Right lobe of liver (tissue), 6 donors: ENCODE data around the gene SPEF1. TPM values are rescaled to one million over a fixed set of nuclear protein-coding genes. Genes with fewer than 3 reads are reported as not detected.
A peak's percentile ranks its signal among the peaks of the same experiment; 100 is the strongest.

Experiments
- ATAC-seq, 4 donors: fragments of 200-7000 bp; cut with Tn5 transposase; one replicate each; pipeline ENCODE4 v1.9.1; 2020; ENCODE audit warnings: mild to moderate bottlenecking in 4 of 4, moderate library complexity in 4 of 4
- DNase-seq, 3 donors: peaks; one replicate each; pipeline ENCODE4 v3.0.0-alpha.2; 2020
- H3K27ac ChIP-seq, 3 donors: fragments of 200-600 bp; one replicate each; pipeline ENCODE4 v1.8.0; 2022
- H3K27me3 ChIP-seq, 2 donors: fragments of 200-600 bp; one replicate each; pipeline ENCODE4 v1.8.0; 2022
- H3K36me3 ChIP-seq, 4 donors: fragments of 200-600 bp; sonication (generic) in 1 of 4; one replicate each; pipeline versions ENCODE4 v1.5.1 to v1.8.0; 2017 to 2022; ENCODE audit warnings: control low read depth in 1 of 4
- H3K4me1 ChIP-seq, 4 donors: fragments of 200-600 bp; sonication (generic) in 1 of 4; one replicate each; pipeline versions ENCODE4 v1.5.1 to v1.8.0; 2017 to 2022; ENCODE audit warnings: control low read depth in 1 of 4
- H3K4me3 ChIP-seq, 3 donors: fragments of 200-600 bp; one replicate each; pipeline ENCODE4 v1.8.0; 2022
- H3K9me3 ChIP-seq, 4 donors: fragments of 200-600 bp; sonication (generic) in 1 of 4; one replicate each; pipeline versions ENCODE4 v1.5.1 to v1.8.0; 2017 to 2022; ENCODE audit warnings: control low read depth in 1 of 4
- POLR2A ChIP-seq: fragments of 450-650 bp; IDR thresholded peaks from one replicate; pipeline ENCODE4 v1.6.1; 2017; ENCODE audit warnings: antibody characterized with exemption, mild to moderate bottlenecking
- WGBS: methylation state at CpG from one replicate; pipeline ENCODE4 v1.1.6; 2018; ENCODE audit warnings: low coverage, low lambda C conversion rate; ENCODE audit not compliant: insufficient coverage; ENCODE audit errors: missing lambda C conversion rate; 5-methylcytosine and 5-hydroxymethylcytosine counted together
- intact Hi-C, 2 donors: fragments of 100-400 bp; cut with DNase I; formaldehyde crosslinking; loops; one replicate each; pipeline versions ENCODE4 v1.11.2 to v1.14.1; 2022
- total RNA-seq, 6 experiments: library from RNA; depleted of rRNA in 2 of 6; stranded (reverse); fragments of >200 nt in 2 of 6; fragmentation: NEBNext Ultra II Directional in 3 of 6; extraction: Animal tissue kit (Norgen Biotek cat#: 25700) in 3 of 6; gene quantifications; one replicate each; pipeline versions ENCODE4 v1.1.0 to v1.2.4, GENCODE V29; 2016 to 2023
- TF ChIP-seq, protein P1 (sequence below), 4 donors: fragments of 200-600 bp in 3 of 4; fragments of 450-650 bp in 1 of 4; IDR thresholded peaks; one replicate each; pipeline versions ENCODE4 v1.5.1 to v1.8.0; 2016 to 2022; ENCODE audit warnings: antibody characterized with exemption in 4 of 4, mild to moderate bottlenecking in 2 of 4
- donor health status: DM: no; HTN: yes; CAD: no.
- donor health status: DM: no; HTN: no; CAD: no.
- donor health status: DM: no; HTN: no; CAD: no.
- donor health status: DM: no; HTN: yes; CAD: no.
- donor health status: DM: no; HTN: yes; CAD: no.

The SPEF1 gene
- total RNA-seq, 6 experiments from 2014 or later: not detected

DNA sequence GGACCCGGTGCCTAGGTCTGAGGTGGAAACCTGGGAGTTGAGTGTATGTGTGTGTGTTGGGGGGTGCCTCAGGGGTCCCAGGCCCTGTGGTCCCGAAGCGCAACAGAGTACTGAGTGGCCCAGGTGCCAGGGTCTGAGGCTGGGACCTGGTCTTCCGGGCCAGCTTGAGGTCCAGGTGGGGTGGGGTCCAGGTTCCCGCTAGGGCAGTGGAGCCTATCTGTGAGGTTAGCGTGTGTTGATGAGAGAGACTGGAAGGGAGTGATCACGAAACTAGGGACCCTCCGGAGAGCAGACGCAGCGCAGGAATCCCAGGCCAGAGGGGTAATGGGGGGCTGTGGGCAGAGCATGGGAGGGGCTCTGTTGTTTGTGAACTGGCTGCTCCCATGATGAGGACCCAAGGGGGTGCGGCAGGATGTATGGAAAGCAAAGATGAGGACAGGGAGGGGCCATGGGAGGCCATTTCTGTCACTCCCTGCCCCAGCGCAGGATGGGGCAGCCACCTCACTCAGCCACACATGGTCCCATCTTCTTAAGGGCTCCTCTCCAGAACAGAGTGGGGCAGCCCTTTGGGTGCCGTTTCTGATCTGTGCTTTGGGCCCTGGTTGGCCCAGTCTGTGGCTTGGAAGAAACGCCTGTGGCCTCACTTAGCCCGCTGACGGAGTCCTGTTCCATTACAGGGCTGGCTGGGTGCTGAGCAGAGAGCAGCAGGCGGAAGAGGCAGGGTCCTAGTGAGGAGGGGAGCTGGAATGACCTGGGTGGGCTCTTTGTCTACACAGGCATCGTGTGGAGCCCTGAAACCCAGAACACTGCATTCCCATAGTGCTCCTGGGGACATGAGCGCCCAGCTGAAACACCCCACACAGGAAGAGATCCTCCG is 47.9 kb downstream of the SPEF1 start:
- no peak overlapping the region for H3K27ac ChIP-seq
- ATAC-seq: no peak
- no peak for TF ChIP-seq POLR2A
- TF ChIP-seq, protein P1, sequence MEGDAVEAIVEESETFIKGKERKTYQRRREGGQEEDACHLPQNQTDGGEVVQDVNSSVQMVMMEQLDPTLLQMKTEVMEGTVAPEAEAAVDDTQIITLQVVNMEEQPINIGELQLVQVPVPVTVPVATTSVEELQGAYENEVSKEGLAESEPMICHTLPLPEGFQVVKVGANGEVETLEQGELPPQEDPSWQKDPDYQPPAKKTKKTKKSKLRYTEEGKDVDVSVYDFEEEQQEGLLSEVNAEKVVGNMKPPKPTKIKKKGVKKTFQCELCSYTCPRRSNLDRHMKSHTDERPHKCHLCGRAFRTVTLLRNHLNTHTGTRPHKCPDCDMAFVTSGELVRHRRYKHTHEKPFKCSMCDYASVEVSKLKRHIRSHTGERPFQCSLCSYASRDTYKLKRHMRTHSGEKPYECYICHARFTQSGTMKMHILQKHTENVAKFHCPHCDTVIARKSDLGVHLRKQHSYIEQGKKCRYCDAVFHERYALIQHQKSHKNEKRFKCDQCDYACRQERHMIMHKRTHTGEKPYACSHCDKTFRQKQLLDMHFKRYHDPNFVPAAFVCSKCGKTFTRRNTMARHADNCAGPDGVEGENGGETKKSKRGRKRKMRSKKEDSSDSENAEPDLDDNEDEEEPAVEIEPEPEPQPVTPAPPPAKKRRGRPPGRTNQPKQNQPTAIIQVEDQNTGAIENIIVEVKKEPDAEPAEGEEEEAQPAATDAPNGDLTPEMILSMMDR (IDR thresholded peaks at IDR 0.05): no peak

DNA sequence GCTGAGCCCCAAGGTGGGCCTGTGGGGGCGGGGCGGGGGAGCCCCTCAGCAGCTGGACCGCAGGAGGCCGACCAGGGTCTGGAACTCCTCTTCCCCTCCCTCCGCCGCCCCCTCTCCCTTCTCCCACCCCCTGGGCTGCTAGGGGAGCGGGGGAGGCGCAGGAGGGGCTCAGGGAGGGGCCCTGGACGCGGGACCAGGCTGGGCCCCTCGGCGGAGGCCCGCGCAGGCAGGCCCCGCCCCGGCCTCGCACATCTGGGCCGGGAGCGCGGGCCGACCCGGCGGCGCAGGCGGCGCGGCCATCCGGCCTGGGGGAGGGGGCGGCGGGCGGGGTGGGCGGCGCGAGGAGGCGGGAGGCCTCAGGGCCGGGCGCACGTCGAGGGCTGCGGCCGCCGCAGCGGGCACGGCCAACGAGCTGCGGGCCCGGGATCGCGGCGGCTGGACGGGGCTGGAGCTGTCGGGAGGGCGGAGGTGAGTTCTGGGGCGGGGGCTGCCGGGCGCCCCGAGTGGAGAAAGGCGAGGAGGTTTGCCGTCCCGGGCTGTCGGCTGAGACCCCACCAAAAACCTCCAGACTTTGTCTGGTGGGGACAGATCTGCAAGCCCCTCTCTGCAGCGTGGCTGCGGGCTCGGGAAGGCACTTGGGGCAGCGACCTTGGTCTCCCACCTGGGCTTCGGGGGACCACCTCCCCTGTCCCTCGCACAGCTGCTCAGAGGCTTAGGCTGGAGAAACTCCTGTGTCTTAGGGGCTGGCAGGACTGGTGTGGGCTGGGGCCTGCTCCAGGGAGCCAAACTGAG is 48.7 kb downstream of the SPEF1 start, which contains the start of gene HSPA12B:
Gene HSPA12B, plus strand, starts transcription at position 359 of the 792 bp plus-strand sequence. CDS start 5,990 bp downstream, outside the sequence.
- Histone ChIP-seq H3K4me1 (peaks cover 0 to 15% (median 0%) of the 10 kb centered on the region in 4 donors), H3K27ac (no peak within 1 kb of the TSS), H3K27me3 (no peaks in the 10 kb centered on the region), H3K4me3 (peak within 1 kb of the TSS in 1 of 3 donors; percentile 26), H3K36me3 (no peaks in the 10 kb centered on the region), H3K9me3 (no peaks in the 10 kb centered on the region)
- intact Hi-C loops: no loop called here
- ATAC-seq (no peak), DNase-seq (no peak)
- 0% methylated on average over 9 of the region's 67 CpGs for WGBS
- TF ChIP-seq, protein P1 (IDR thresholded peaks at IDR 0.05): no peak
- TF ChIP-seq POLR2A: no peak

More for the DNA sequence above, 47.9 kb downstream of the SPEF1 start:
- H3K36me3 ChIP-seq: no peaks in the 10 kb centered on the region
- H3K4me1 ChIP-seq: peaks cover 0 to 22% (median under 1%) of the 10 kb centered on the region in 4 donors
- H3K4me3 ChIP-seq: peak overlapping the region in 1 of 3 donors; percentile 26
- intact Hi-C loops: no loop called here
- no peaks in the 10 kb centered on the region for H3K9me3 ChIP-seq
- no peaks in the 10 kb centered on the region for H3K27me3 ChIP-seq
- no peak for DNase-seq
- 82% methylated on average over 8 of the region's 20 CpGs for WGBS

DNA sequence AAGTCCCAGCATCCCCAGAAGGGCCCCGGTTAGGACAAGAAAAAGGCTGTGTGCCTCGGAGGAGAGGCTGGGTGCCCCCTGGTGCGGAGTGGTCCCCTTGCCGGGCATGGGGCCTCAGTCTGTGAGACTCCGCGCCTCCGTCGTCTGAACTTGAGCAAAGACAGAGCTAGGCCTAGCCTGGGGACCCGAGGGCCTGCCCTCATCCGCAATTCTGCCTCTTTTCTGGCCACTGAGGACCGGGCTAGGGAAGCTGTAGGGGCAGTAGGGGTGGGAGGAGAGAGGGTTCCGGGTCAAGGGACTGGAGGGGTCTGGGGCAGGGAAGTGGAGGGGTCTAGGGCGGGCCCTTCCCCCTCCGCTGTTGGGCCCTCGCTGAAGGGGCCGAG is 49.3 kb downstream of the SPEF1 start:
- DNase-seq (no peak), ATAC-seq (no peak)
- H3K27ac ChIP-seq: no peak overlapping the region
- peaks cover 0 to 9% (median 0%) of the 10 kb centered on the region in 4 donors for H3K4me1 ChIP-seq
- no CpG with 5 or more reads among the region's 16 CpGs for WGBS
- no peaks in the 10 kb centered on the region for H3K36me3 ChIP-seq
- no peak overlapping the region for H3K4me3 ChIP-seq
- H3K27me3 ChIP-seq: no peaks in the 10 kb centered on the region
- H3K9me3 ChIP-seq: no peaks in the 10 kb centered on the region
- intact Hi-C loops: no loop called here
- TF ChIP-seq, protein P1 (IDR thresholded peaks at IDR 0.05): no peak
- TF ChIP-seq POLR2A: no peak

DNA sequence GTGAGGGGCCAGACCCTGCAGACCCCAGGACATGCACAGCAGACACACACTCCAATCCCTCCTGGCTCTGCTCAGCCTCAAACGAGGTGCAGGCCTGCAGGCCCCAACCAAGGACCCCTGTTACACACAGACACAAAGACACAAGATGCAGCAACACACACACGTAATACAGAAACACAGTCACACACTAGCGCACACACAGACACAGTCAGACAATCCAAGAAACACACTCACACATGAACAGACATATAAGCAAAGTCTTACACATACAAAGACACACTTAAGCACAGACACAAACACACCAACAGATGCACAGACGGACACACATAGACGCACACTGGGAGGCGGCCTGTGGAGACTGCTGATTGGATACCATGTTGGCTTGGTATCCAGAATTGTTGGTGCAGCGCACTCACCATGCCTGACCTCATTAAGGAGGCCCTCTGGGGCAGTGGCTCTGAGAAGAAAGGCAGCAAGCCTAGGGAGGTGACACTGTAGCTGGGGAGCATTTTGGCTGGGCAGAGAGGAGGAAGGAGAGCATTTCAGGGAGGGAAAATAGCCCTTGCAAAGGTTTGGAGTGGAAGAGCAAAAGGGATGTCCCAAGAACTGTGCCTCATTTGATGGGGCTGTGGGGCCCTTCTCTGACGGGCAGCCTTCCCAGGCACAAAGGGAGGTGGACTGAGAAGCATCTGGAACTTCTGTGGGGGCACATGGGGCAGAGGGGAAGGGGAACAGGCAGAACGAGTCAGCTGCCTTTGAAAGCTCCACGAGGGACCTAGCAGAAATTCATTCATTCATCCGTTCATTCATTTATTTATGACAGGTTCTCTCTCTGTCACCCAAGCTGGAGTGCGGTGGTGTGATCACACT is 50.2 kb downstream of the SPEF1 start:
- 81% methylated on average over 11 of the region's 12 CpGs for WGBS
- Histone ChIP-seq H3K27ac (no peak overlapping the region), H3K9me3 (no peaks in the 10 kb centered on the region), H3K27me3 (no peaks in the 10 kb centered on the region), H3K36me3 (no peaks in the 10 kb centered on the region), H3K4me3 (no peak overlapping the region), H3K4me1 (no peaks in the 10 kb centered on the region)
- intact Hi-C loops: no loop called here
- no peak for ATAC-seq
- TF ChIP-seq, protein P1 (IDR thresholded peaks at IDR 0.05): no peak
- TF ChIP-seq POLR2A: no peak
- DNase-seq: no peak
